Kidney (tissue), 14 donors: ENCODE results near the gene HBP1. TPM values are rescaled to one million over a fixed set of nuclear protein-coding genes. Genes with fewer than 3 reads are reported as not detected.

Experiments
- DNase-seq, 5 donors: peaks; one replicate each; pipeline ENCODE4 v3.0.0-alpha.2; 2013 to 2020
- FAIRE-seq: peaks from 2 replicates; lab custom pipeline; 2012; peaks lifted over from hg19 to GRCh38; lab: Jason Lieb, UNC
- H3K27ac ChIP-seq, 2 donors: one replicate each; pipeline ENCODE4 v1.7.0; 2013; ENCODE audit warnings: low read depth in 2 of 2, low read length in 2 of 2, inconsistent platforms in 1 of 2
- H3K27me3 ChIP-seq: one replicate; pipeline ENCODE4 v1.7.1; 2013; ENCODE audit warnings: low read length, inconsistent platforms; ENCODE audit not compliant: control insufficient read depth, insufficient read depth
- H3K36me3 ChIP-seq, 3 donors: one replicate each; pipeline versions ENCODE4 v1.7.0 to v1.7.1; 2013; ENCODE audit warnings: low read length in 3 of 3, control low read depth in 1 of 3, inconsistent platforms in 1 of 3; ENCODE audit not compliant: insufficient read depth in 3 of 3, control insufficient read depth in 2 of 3
- H3K4me1 ChIP-seq, 3 donors: one replicate each; pipeline versions ENCODE4 v1.7.0 to v1.7.1; 2013; ENCODE audit warnings: low read length in 3 of 3, inconsistent platforms in 1 of 3, low read depth in 1 of 3; ENCODE audit not compliant: control insufficient read depth in 2 of 3, insufficient read depth in 2 of 3
- H3K4me3 ChIP-seq, 3 donors: one replicate each; pipeline versions ENCODE4 v1.7.0 to v1.8.1; 2013; ENCODE audit warnings: low read length in 3 of 3, control low read depth in 1 of 3, inconsistent platforms in 1 of 3
- H3K9ac ChIP-seq, 3 donors: one replicate each; pipeline versions ENCODE4 v1.7.0 to v1.7.1; 2013; ENCODE audit warnings: low read length in 3 of 3, control low read depth in 1 of 3, inconsistent platforms in 1 of 3
- H3K9me3 ChIP-seq, 3 donors: one replicate each; pipeline versions ENCODE4 v1.7.0 to v1.7.1; 2013; ENCODE audit warnings: low read length in 3 of 3, control low read depth in 1 of 3, inconsistent platforms in 1 of 3; ENCODE audit not compliant: control insufficient read depth in 2 of 3, insufficient read depth in 1 of 3
- intact Hi-C: fragments of 100-400 bp; cut with DNase I; formaldehyde crosslinking; loops from one replicate; pipeline ENCODE4 v1.11.1; 2022
- polyA plus RNA-seq: library from polyadenylated mRNA; stranded (reverse); fragments of 350-450 nt; fragmentation: Illumina TruSeq; extraction: RNeasy Lipid Tissue Mini Kit (QIAGEN cat#74804); gene quantifications from one replicate; pipeline ENCODE4 v1.2.3, GENCODE V29; 2014; ENCODE audit warnings: low read depth, low replicate concordance; ENCODE audit not compliant: insufficient read depth
- total RNA-seq: library from RNA; stranded (reverse); fragmentation: NEBNext Ultra II Directional; extraction: Animal tissue kit (Norgen Biotek cat#: 25700); gene quantifications from one replicate; pipeline ENCODE4 v1.2.1, GENCODE V29; 2021
- TF ChIP-seq, protein P1 (sequence below): IDR thresholded peaks from 3 replicates; pipeline ENCODE4 v1.5.1; 2012; ENCODE audit warnings: mild to moderate bottlenecking, moderate library complexity, borderline replicate concordance; ENCODE audit not compliant: insufficient read depth; ENCODE audit errors: extremely low read depth
- donor health status: control.
- donor health status: control.
- donor health status: control.
- donor health status: control.
- donor health status: control.
- donor health status: DM: yes; HTN: yes; CAD: no.
- donor health status: Normal renal cell carcinoma (clear cell type).

The HBP1 gene
- total and polyA plus RNA-seq, 2 donors from 2014 or later = 29.3 to 64.4 TPM

DNA sequence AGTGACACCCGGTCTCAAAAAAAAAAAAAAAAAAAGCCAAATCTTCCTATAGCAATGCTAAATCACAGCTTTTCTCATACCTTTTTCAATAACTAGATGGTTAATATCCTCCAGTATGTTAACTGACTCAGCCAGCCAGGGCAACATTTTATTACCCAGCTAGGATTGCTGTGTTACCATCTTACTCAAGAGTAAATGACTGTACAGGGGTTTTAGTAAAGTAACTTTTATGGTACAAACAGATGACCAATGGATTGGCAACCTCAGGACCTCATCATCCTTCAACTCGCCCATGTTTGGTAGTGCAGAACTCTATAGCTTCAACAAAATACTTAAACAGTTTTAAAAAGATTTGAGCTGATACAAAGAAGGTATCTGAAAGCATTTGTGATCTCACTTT is 59.5 kb downstream of the HBP1 start:
- no peak overlapping the region for H3K4me3 ChIP-seq
- H3K27ac ChIP-seq = no peak overlapping the region
- no peaks in the 10 kb centered on the region for H3K4me1 ChIP-seq
- TF ChIP-seq, protein P1, sequence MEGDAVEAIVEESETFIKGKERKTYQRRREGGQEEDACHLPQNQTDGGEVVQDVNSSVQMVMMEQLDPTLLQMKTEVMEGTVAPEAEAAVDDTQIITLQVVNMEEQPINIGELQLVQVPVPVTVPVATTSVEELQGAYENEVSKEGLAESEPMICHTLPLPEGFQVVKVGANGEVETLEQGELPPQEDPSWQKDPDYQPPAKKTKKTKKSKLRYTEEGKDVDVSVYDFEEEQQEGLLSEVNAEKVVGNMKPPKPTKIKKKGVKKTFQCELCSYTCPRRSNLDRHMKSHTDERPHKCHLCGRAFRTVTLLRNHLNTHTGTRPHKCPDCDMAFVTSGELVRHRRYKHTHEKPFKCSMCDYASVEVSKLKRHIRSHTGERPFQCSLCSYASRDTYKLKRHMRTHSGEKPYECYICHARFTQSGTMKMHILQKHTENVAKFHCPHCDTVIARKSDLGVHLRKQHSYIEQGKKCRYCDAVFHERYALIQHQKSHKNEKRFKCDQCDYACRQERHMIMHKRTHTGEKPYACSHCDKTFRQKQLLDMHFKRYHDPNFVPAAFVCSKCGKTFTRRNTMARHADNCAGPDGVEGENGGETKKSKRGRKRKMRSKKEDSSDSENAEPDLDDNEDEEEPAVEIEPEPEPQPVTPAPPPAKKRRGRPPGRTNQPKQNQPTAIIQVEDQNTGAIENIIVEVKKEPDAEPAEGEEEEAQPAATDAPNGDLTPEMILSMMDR = no peak
- intact Hi-C loops = no loop called here
- no peaks in the 10 kb centered on the region for H3K36me3 ChIP-seq
- H3K9me3 ChIP-seq = no peaks in the 10 kb centered on the region
- FAIRE-seq = no peak
- no peaks in the 10 kb centered on the region for H3K27me3 ChIP-seq
- H3K9ac ChIP-seq = no peak overlapping the region
- DNase-seq = no peak

DNA sequence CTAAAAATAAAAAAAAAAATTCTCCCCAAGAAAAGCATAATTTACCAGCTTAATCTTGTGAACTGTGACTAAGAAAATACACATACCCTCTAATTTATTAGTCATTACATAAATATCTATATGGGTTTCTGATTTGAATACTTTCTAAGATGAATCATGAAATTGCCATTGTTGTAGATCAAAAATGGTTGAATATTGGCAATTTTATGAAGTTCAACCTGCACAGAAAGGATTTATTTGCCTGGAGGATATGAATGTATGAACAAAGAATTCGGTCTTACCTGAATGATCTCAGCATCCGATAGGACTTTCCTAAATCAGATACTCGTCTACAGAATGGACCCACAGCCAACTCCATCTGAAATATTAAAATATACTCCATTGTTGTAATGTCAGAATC is 61.5 kb downstream of the HBP1 start:
- TF ChIP-seq, protein P1 = no peak
- H3K27me3 ChIP-seq = no peaks in the 10 kb centered on the region
- H3K36me3 ChIP-seq = no peaks in the 10 kb centered on the region
- intact Hi-C loops = no loop called here
- DNase-seq (no peak), FAIRE-seq (no peak)
- H3K27ac ChIP-seq = no peak overlapping the region
- H3K4me1 ChIP-seq = no peaks in the 10 kb centered on the region
- no peaks in the 10 kb centered on the region for H3K9me3 ChIP-seq
- H3K9ac ChIP-seq = no peak overlapping the region
- H3K4me3 ChIP-seq = no peak overlapping the region

DNA sequence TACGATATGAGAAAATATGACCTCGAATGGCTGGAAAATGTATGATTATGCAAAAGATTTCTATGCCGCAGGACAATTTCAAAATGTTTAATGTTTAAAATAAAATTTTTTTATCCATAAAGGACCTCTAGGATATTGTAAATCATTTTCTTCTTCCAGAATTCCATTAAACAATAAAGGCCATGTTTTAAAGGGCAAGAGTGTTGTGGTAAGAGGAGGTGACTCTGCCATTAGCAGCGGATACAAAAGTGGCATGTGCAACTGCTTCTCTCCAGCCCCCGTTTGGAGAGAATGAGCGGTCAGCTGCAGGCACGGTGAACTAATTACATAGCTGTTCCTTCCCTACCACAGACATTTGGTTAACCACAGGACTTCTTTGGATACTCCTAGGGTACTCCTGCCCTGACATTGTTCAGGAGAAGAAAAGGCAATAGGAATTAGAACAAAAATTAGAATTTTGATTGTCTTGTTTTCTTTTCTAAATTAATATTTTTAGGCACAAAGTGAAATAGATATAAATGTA is 63.8 kb downstream of the HBP1 start:
- H3K9me3 ChIP-seq = no peaks in the 10 kb centered on the region
- no peak overlapping the region for H3K27ac ChIP-seq
- H3K27me3 ChIP-seq = no peaks in the 10 kb centered on the region
- no peaks in the 10 kb centered on the region for H3K36me3 ChIP-seq
- intact Hi-C loops = no loop called here
- DNase-seq (no peak), FAIRE-seq (no peak)
- no peaks in the 10 kb centered on the region for H3K4me1 ChIP-seq
- no peak overlapping the region for H3K9ac ChIP-seq
- TF ChIP-seq, protein P1 = no peak
- H3K4me3 ChIP-seq = no peak overlapping the region

DNA sequence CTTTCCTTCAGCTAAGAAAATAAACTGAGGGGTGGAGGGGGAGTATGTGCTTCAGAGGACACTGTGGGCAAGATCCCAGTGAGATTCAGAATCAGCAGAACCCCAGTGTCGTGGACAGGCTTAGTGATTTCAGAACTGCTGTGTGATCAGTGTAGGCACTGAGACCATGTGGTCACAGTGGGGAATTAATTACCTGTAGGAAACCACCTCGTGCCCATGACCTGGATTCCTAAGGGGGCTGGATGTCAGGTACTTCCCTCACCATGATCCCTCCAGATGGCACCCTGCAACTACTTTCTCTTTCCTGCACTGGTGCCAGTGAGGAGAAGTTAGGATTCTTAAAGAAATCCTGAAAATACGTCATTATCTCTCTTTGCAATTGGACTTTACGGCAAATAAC is 64.4 kb downstream of the HBP1 start:
- no peak overlapping the region for H3K27ac ChIP-seq
- no peak overlapping the region for H3K9ac ChIP-seq
- H3K9me3 ChIP-seq = no peaks in the 10 kb centered on the region
- H3K4me1 ChIP-seq = no peaks in the 10 kb centered on the region
- H3K4me3 ChIP-seq = no peak overlapping the region
- intact Hi-C loops = no loop called here
- H3K27me3 ChIP-seq = no peaks in the 10 kb centered on the region
- FAIRE-seq (no peak), DNase-seq (no peak)
- no peaks in the 10 kb centered on the region for H3K36me3 ChIP-seq
- TF ChIP-seq, protein P1 = no peak
